Vagina (tissue), 2 donors: ENCODE measurements around the gene IL1RAPL2.

Source experiments
- POLR2A ChIP-seq, 2 donors: fragments of 450-650 bp; IDR thresholded peaks; one replicate each; pipeline ENCODE4 v1.6.1; 2017; ENCODE audit warnings: antibody characterized with exemption in 2 of 2, mild to moderate bottlenecking in 2 of 2, moderate library complexity in 2 of 2
- POLR2AphosphoS5 ChIP-seq, 2 donors: sonication (generic); formaldehyde crosslinking; IDR thresholded peaks; one replicate each; pipeline ENCODE4 v1.9.0; 2017; ENCODE audit warnings: antibody characterized with exemption in 2 of 2, mild to moderate bottlenecking in 2 of 2, low read depth in 1 of 2; ENCODE audit not compliant: insufficient read depth in 1 of 2
- TF ChIP-seq, protein P1 (sequence below), 3 experiments: fragments of 450-650 bp in 2 of 3; fragments of 200-600 bp in 1 of 3; sonication (generic) in 1 of 3; IDR thresholded peaks; one replicate each; pipeline ENCODE4 v1.5.1; 2017 to 2019; ENCODE audit warnings: antibody characterized with exemption in 3 of 3, mild to moderate bottlenecking in 2 of 3, moderate library complexity in 2 of 3

- TF ChIP-seq POLR2AphosphoS5 (IDR thresholded peaks at IDR 0.05; ENCODE audit: insufficient read depth in 1 of 2, low read depth in 1 of 2) = no peak
- TF ChIP-seq, protein P1, sequence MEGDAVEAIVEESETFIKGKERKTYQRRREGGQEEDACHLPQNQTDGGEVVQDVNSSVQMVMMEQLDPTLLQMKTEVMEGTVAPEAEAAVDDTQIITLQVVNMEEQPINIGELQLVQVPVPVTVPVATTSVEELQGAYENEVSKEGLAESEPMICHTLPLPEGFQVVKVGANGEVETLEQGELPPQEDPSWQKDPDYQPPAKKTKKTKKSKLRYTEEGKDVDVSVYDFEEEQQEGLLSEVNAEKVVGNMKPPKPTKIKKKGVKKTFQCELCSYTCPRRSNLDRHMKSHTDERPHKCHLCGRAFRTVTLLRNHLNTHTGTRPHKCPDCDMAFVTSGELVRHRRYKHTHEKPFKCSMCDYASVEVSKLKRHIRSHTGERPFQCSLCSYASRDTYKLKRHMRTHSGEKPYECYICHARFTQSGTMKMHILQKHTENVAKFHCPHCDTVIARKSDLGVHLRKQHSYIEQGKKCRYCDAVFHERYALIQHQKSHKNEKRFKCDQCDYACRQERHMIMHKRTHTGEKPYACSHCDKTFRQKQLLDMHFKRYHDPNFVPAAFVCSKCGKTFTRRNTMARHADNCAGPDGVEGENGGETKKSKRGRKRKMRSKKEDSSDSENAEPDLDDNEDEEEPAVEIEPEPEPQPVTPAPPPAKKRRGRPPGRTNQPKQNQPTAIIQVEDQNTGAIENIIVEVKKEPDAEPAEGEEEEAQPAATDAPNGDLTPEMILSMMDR (IDR thresholded peaks at IDR 0.05) = no peak
- no peak for TF ChIP-seq POLR2A (IDR thresholded peaks at IDR 0.05)
These were observed 643.4 kb downstream of the IL1RAPL2 start for GRCh38 chrX:105209406-105209805.
